ENCODE measurements around the gene VPS51.
A peak's percentile ranks its signal among the peaks of the same experiment; 100 is the strongest.

Gene VPS51

GRCh38 chr11:65071907-65072630 is 23.9 kb upstream of the VPS51 start:
- DNase-seq (ENCODE audit: extremely low read depth in 1 of 2, low read depth in 1 of 2), result no peak

GRCh38 chr11:65072631-65072966 is 23.4 kb upstream of the VPS51 start:
- DNase-seq (ENCODE audit: extremely low read depth in 1 of 2, low read depth in 1 of 2), result no peak

GRCh38 chr11:65077451-65077850 is 18.6 kb upstream of the VPS51 start:
- DNase-seq (ENCODE audit: extremely low read depth in 1 of 2, low read depth in 1 of 2), result no peak

- peak; percentile 37 to 57 for DNase-seq (ENCODE audit: extremely low read depth in 1 of 2, low read depth in 1 of 2)
These were observed 17.9 kb upstream of the VPS51 start for GRCh38 chr11:65078151-65078550.

- DNase-seq (ENCODE audit: extremely low read depth in 1 of 2, low read depth in 1 of 2), result no peak
These were observed 17.1 kb upstream of the VPS51 start for GRCh38 chr11:65078786-65079342.

GRCh38 chr11:65083134-65083833 is 12.7 kb upstream of the VPS51 start:
- DNase-seq (ENCODE audit: extremely low read depth in 1 of 2, low read depth in 1 of 2), result no peak

- DNase-seq (ENCODE audit: extremely low read depth in 1 of 2, low read depth in 1 of 2), result peak; percentile 85 to 94
These were observed 12.0 kb upstream of the VPS51 start, which contains the start of the genes CDCA5 and ZFPL1 for GRCh38 chr11:65083834-65084597. TSS of gene CDCA5 (minus strand) at chr11:65084040. CDS start at chr11:65083978, 62 bp downstream. TSS of gene ZFPL1 (plus strand) at chr11:65084222. CDS start at chr11:65084699, 477 bp downstream.

DNA sequence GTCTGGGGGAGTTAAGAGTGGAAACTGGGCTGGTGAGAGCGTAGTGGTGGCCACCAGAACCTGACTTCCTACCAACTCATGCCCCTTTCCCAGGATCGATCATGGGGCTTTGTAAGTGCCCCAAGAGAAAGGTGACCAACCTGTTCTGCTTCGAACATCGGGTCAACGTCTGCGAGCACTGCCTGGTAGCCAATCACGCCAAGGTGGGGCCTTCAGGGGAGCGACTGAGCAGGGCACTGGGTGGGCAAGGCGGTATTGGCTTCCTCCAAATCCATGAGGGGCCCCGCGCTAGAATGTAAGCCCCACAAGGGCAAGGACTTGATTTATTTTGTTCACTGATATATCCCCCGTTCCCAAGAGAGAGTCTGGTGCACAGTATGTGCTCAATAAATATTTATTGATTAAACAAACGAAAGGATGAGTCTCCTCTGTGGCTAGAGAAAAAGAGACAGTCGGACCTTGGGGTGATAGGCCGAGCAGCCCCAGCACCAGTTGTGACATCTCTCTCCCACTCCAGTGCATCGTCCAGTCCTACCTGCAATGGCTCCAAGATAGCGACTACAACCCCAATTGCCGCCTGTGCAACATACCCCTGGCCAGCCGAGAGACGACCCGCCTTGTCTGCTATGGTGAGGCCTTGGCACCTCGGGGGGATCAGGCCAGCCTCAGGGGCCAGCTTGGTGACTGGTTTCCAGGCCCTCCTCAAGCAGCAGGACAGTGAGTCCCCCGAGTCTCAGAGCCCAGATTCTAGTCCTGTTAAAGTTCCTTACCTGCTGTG is 11.2 kb upstream of the VPS51 start:
- no peak for DNase-seq (ENCODE audit: extremely low read depth in 1 of 2, low read depth in 1 of 2)

DNA sequence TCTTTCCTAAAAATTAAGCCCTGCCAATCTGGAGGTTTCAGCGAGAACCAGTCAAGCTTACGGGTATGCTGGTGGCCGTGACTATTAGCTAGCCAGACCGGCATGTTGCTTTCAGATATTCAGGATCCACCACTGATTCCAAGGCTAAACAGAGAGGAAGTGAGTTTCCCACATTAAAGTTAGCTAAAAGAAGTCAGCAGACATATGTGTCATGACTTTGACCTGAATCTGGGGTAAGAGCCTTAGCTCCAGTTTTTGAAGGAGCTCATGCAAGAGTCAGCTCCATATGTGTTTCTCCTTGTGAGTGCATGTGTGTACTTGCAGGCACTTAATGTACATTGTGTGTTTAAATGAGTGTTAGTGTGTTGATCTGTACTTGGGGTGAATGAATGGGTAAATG is 10.6 kb upstream of the VPS51 start:
- DNase-seq (ENCODE audit: extremely low read depth in 1 of 2, low read depth in 1 of 2), result no peak

- no peak for DNase-seq (ENCODE audit: extremely low read depth in 1 of 2, low read depth in 1 of 2)
These were observed 9.2 kb upstream of the VPS51 start for GRCh38 chr11:65086809-65087208.

DNA sequence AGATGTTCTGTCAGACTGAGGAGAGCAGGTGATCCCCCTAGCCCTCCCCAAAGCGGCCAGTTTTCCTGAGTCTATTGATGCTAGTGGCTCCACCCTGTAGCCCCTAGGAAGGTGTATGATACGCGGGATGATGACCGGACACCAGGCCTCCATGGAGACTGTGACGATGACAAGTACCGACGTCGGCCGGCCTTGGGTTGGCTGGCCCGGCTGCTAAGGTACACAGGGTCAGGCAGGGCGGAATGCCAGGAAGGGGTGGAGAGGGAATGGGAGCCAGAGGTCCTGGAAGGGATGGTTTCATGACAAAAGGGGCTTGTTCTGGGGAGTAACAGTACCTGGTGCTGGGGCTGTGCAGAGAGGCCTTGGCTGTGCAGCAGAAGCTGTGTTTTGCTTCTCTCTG is 8.8 kb upstream of the VPS51 start:
- DNase-seq (ENCODE audit: extremely low read depth in 1 of 2, low read depth in 1 of 2), result no peak

- DNase-seq (ENCODE audit: extremely low read depth in 1 of 2, low read depth in 1 of 2), result no peak
These were observed 8.2 kb upstream of the VPS51 start for GRCh38 chr11:65087827-65088226.

DNA sequence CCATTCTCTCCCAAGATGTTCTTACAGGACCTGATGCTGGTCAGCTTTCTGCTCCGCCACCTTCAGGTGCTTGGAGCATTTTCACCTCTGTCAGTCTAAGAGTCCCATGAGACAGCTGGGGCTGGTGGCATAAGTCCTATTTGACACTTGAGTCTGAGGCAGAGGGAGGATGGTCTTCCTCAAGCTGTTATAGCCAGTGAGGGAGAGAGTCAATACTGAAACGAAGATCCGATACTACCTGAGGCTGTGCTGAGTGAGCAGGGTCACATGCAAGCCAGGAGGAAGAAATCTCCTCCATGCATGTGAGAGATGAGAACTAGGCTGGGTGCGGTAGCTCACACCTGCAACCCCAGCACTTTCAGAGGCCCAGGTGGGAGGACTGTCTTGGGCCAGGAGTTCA is 6.4 kb upstream of the VPS51 start:
- DNase-seq (ENCODE audit: extremely low read depth in 1 of 2, low read depth in 1 of 2), result no peak

- DNase-seq (ENCODE audit: extremely low read depth in 1 of 2, low read depth in 1 of 2), result no peak
These were observed 5.4 kb upstream of the VPS51 start for GRCh38 chr11:65090628-65091027.

DNA sequence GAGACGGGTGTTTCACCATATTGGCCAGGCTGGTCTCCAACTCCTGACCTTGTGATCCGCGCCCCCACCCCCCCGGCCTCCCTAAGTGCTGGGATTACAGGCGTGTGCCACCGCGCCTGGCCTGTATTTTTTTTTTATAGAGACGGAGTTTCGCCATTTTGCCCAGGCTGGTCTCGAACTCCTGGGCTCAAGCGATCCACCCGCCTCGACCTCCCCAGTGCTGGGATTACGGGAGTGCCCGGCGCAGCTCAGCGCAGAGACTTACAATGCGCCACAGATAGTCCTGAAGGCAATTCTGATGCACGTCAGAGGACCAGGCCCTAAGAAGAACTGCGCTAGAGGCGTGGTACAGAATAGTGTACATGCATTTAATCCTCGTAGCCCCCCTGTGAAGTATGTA is 587 bp upstream of the VPS51 start:
- no peak for DNase-seq (ENCODE audit: extremely low read depth in 1 of 2, low read depth in 1 of 2)

GRCh38 chr11:65096926-65097325 is 912 bp downstream of the VPS51 start:
- no peak for DNase-seq (ENCODE audit: extremely low read depth in 1 of 2, low read depth in 1 of 2)

DNA sequence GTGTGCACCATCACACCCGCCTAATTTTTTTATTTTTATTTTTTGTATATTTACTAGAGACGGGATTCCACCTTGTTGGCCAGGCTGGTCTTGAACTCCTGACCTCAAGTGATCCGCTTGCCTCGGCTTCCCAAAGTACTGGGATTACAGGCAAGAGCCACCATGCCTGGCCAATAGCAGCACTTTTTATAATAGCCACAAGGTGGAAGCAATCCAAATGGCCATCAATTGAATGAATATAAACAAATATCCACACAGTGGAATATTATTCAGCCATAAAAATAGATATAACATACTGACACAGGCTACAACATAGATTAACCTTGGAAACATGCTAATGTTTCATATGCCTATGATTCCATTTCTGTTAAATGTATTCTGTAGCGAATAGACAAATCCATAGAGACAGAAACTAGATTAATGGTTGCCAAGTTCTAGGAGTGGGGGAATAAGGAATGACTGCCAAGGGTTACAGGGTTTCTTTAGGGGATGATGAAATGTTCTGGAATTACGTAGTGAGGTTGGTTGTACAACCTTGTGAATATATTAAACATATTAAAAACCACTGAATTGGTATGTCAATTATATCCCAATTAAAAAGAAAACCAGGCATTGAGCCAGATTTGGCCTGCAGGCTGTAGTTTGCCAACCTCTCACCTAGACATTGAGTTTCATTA is 4.8 kb downstream of the VPS51 start:
- no peak for DNase-seq (ENCODE audit: extremely low read depth in 1 of 2, low read depth in 1 of 2)

DNA sequence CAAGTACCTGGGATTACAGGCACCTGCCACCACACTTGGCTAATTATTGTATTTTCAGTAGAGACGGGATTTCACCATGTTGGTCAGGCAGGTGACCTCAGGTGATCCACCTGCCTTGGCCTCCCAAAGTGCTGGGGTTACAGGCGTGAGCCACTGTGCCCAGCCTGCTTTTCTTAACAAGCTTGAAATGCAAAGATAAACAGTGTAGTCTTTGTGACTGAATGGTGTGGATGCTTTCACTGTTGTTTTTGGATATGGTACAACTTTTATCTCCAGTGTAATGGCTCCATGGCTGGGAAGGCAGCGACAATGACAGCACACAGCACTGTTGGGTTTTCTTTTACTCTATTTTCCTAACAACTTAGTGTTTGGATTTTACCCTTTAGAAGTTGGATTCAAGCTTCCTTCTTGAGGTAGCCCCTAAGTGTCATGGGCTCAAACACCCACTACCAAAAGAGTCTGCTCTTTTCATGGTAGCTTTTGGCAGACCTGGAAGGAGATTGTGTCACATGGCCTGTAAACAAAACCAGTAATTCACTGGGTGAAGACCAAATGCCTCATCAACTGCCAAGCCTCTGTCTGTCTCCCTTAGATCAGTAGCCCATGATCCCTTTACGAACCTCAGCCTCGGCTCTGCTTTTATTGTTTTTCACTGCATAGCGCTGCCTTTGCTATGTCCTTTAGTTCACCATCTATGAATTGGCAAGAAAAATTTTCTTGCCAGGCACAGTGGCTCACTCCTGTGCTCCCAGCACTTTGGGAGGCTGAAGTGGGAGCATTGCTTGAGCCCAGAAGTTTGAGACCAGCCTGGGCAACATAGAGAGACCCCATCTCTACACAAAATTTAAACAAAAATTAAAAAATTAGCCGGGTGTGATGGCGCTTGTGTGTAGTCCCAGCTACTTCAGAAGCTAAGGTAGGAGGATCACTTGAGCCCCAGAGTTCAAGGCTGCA is 6.4 kb downstream of the VPS51 start:
- DNase-seq (ENCODE audit: extremely low read depth in 1 of 2, low read depth in 1 of 2), result no peak

DNA sequence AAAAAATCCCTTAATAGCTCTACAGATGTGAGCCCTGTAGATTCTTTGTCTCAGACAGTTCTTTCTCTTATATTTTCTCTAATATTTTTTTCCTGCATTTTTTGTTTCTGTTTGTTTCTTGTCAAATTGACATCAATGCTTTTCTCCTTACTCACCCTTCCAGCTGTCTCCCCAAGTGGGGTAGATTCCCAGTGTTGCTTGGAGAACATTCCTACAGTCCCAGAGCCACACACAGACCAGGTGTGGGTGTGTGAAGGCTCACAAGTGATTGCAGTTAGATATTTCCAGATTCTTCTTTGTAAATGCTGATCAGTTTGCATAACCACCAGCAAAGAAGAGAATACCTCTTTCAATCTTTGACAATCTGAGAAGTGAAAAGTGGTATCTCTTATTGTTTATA is 7.5 kb downstream of the VPS51 start:
- no peak for DNase-seq (ENCODE audit: extremely low read depth in 1 of 2, low read depth in 1 of 2)
